Measurements from ENCODE around the gene CRTC3. TPM values are rescaled to one million over a fixed set of nuclear protein-coding genes. Genes with fewer than 3 reads are reported as not detected.

CRTC3 gene
- total RNA-seq, 1 experiment from 2014 or later, result 3.9 TPM

DNA sequence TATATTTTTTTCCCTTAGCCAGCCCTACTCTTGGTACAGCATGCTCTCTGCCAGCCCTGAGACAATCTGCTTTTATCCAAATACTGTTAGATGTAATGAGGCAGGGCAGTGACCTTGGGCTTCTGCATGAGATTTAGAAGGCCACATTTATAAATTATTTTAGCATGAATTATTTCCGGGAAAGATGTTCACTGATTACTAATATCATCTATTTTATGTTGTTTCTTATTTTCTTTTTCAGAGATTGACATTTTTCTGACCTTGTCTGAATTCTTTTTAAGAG, 23.1 kb downstream of the CRTC3 start:
- no peaks in the 10 kb centered on the region for H4K20me1 ChIP-seq (ENCODE audit: control insufficient read depth, insufficient read depth, insufficient read length)
- H3K4ac ChIP-seq (ENCODE audit: low read depth, low read length), result no peak overlapping the region
- no peak for DNase-seq
- no peak overlapping the region for H2BK120ac ChIP-seq (ENCODE audit: low read depth, low read length, poor library complexity, severe bottlenecking)
- H3K27me3 ChIP-seq (ENCODE audit: insufficient read depth, low read length), result no peaks in the 10 kb centered on the region
- no peak overlapping the region for H2AK5ac ChIP-seq (ENCODE audit: insufficient read length, low read length)
- H3T11ph ChIP-seq (ENCODE audit: low read length), result no peak overlapping the region
- TF ChIP-seq, protein P1, sequence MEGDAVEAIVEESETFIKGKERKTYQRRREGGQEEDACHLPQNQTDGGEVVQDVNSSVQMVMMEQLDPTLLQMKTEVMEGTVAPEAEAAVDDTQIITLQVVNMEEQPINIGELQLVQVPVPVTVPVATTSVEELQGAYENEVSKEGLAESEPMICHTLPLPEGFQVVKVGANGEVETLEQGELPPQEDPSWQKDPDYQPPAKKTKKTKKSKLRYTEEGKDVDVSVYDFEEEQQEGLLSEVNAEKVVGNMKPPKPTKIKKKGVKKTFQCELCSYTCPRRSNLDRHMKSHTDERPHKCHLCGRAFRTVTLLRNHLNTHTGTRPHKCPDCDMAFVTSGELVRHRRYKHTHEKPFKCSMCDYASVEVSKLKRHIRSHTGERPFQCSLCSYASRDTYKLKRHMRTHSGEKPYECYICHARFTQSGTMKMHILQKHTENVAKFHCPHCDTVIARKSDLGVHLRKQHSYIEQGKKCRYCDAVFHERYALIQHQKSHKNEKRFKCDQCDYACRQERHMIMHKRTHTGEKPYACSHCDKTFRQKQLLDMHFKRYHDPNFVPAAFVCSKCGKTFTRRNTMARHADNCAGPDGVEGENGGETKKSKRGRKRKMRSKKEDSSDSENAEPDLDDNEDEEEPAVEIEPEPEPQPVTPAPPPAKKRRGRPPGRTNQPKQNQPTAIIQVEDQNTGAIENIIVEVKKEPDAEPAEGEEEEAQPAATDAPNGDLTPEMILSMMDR (conservative IDR thresholded peaks at IDR 0.05), result no peak
- H2AFZ ChIP-seq (ENCODE audit: low read length), result no peak overlapping the region
- no peak overlapping the region for H4K8ac ChIP-seq (replicated peaks; ENCODE audit: insufficient read length, low read depth, low read length)
- H3K4me3 Mint-ChIP-seq, result no peak overlapping the region
- H3K36me3 Mint-ChIP-seq (ENCODE audit: insufficient read depth in 1 of 3, low read depth in 3 of 3), result no peaks in the 10 kb centered on the region; a peak in 1 of 7 replicates
- H3K14ac ChIP-seq (ENCODE audit: insufficient read depth, low read length), result no peak overlapping the region
- no peak overlapping the region for H3K56ac ChIP-seq (ENCODE audit: insufficient read length, low read depth, low read length)
- H3K9me3 ChIP-seq (ENCODE audit: control insufficient read depth, low read depth, low read length), result no peaks in the 10 kb centered on the region
- no peak overlapping the region for H3K27ac ChIP-seq (ENCODE audit: insufficient read length, low read depth, low read length)
- no peaks in the 10 kb centered on the region for H3K23me2 ChIP-seq (ENCODE audit: insufficient read length, low read depth, low read length, poor library complexity, severe bottlenecking)
- H2BK15ac ChIP-seq (ENCODE audit: low read depth, low read length), result no peak overlapping the region
- no peak overlapping the region for H4K91ac ChIP-seq (ENCODE audit: insufficient read length, low read depth, low read length)
- no peaks in the 10 kb centered on the region for H3K79me2 ChIP-seq (ENCODE audit: insufficient read depth, low read length)
- no peaks in the 10 kb centered on the region for H3K4me1 ChIP-seq (ENCODE audit: insufficient read depth, low read length)
- H3K4me2 ChIP-seq (ENCODE audit: insufficient read depth, insufficient read length, low read length), result no peak overlapping the region
- no peak overlapping the region for H4K5ac ChIP-seq (ENCODE audit: insufficient read length, low read depth, low read length)
- no peaks in the 10 kb centered on the region for H3K9me3 Mint-ChIP-seq
- H2BK5ac ChIP-seq (ENCODE audit: insufficient read length, low read length), result no peak overlapping the region
- H2BK20ac ChIP-seq (ENCODE audit: low read depth, low read length, poor library complexity, severe bottlenecking), result no peak overlapping the region
- peaks cover 3 to 10% of the 10 kb centered on the region in 2 experiments; a peak in 3 of 4 replicates for H3K4me1 Mint-ChIP-seq
- H2BK12ac ChIP-seq (ENCODE audit: insufficient read length, low read depth, low read length), result no peak overlapping the region
- no peaks in the 10 kb centered on the region for H3K27me3 Mint-ChIP-seq (ENCODE audit: low read depth)
- no peak overlapping the region for H3K23ac ChIP-seq (ENCODE audit: insufficient read length, low read depth, low read length)
- H3K18ac ChIP-seq (ENCODE audit: insufficient read length, low read depth, low read length), result no peak overlapping the region
- no peak overlapping the region for H3K9ac ChIP-seq (ENCODE audit: extremely low read depth, insufficient read length, low read length)
- H3K79me1 ChIP-seq (ENCODE audit: insufficient read depth, low read depth, low read length, poor library complexity, severe bottlenecking), result no peaks in the 10 kb centered on the region
- no CpG with 5 or more reads among the region's 1 CpG for WGBS (ENCODE audit: extremely low coverage, insufficient read length, low lambda C conversion rate)
- H3K27ac Mint-ChIP-seq, result no peak overlapping the region
